Loucy (cell line): ENCODE data around the gene GJA4.

Experiments
- CTCF ChIP-seq: fragments of 200-600 bp; sonication (generic); conservative IDR thresholded peaks from 2 replicates; pipeline ENCODE4 v1.5.1; 2014; ENCODE audit warnings: mild to moderate bottlenecking, antibody characterized with exemption, low read length
- EZH2phosphoT487 ChIP-seq: fragments of 200-600 bp; IDR thresholded peaks from 2 replicates; pipeline ENCODE4 v1.6.1; 2018; ENCODE audit warnings: antibody characterized with exemption, mild to moderate bottlenecking, moderate library complexity, borderline replicate concordance

- TF ChIP-seq CTCF (no peak), EZH2phosphoT487 (no peak)
These were observed 13.3 kb upstream of the GJA4 start for GRCh38 chr1:34779526-34779925.
